Measurements from ENCODE around the gene SNHG17.
"Not testable (repeated sequence)": the region's sequence is repeated elsewhere in the genome, so short reads cannot be mapped to it uniquely, and the experiment has no call there.

Gene SNHG17

GRCh38 chr20:38434770-38435554, at the start of gene SNHG17:
Gene SNHG17, minus strand, starts transcription at chr20:38435328.
- DNase-seq (ENCODE audit: low read depth), result peak; percentile 84

- DNase-seq (ENCODE audit: low read depth), result no peak
Observed at GRCh38 chr20:38479596-38479995, 44.5 kb upstream of the SNHG17 start.

GRCh38 chr20:38477747-38478146, 42.6 kb upstream of the SNHG17 start:
- no peak for DNase-seq (ENCODE audit: low read depth)

GRCh38 chr20:38473367-38473795, 38.3 kb upstream of the SNHG17 start:
- no peak for DNase-seq (ENCODE audit: low read depth)

- DNase-seq (ENCODE audit: low read depth), result peak; percentile 98
Observed at GRCh38 chr20:38472513-38473366, 37.6 kb upstream of the SNHG17 start, which contains the start of gene RALGAPB. Gene RALGAPB, plus strand, starts transcription at chr20:38472843. Its CDS starts 15,590 bp downstream, at chr20:38488433.

- DNase-seq (ENCODE audit: low read depth), result no peak
Observed at GRCh38 chr20:38471987-38472512, 36.9 kb upstream of the SNHG17 start.

- DNase-seq (ENCODE audit: low read depth), result no peak
Observed at GRCh38 chr20:38471245-38471644, 36.1 kb upstream of the SNHG17 start.

GRCh38 chr20:38466983-38467382, 31.9 kb upstream of the SNHG17 start:
- DNase-seq (ENCODE audit: low read depth), result no peak

- no peak for DNase-seq (ENCODE audit: low read depth)
Observed at GRCh38 chr20:38466171-38466570, 31.0 kb upstream of the SNHG17 start.

- DNase-seq (ENCODE audit: low read depth), result not testable (repeated sequence)
Observed at GRCh38 chr20:38461569-38461968, 26.4 kb upstream of the SNHG17 start.

- not testable (repeated sequence) for DNase-seq (ENCODE audit: low read depth)
Observed at GRCh38 chr20:38461167-38461566, 26.0 kb upstream of the SNHG17 start.

- DNase-seq (ENCODE audit: low read depth), result not testable (repeated sequence)
Observed at GRCh38 chr20:38460631-38461030, 25.5 kb upstream of the SNHG17 start.

- no peak for DNase-seq (ENCODE audit: low read depth)
Observed at GRCh38 chr20:38460040-38460623, 25.0 kb upstream of the SNHG17 start.

- no peak for DNase-seq (ENCODE audit: low read depth)
Observed at GRCh38 chr20:38458314-38458713, 23.2 kb upstream of the SNHG17 start.

GRCh38 chr20:38454556-38455473, 19.7 kb upstream of the SNHG17 start:
- no peak for DNase-seq (ENCODE audit: low read depth)

- no peak for DNase-seq (ENCODE audit: low read depth)
Observed at GRCh38 chr20:38453941-38454340, 18.8 kb upstream of the SNHG17 start.

GRCh38 chr20:38452880-38453624, 17.9 kb upstream of the SNHG17 start:
- no peak for DNase-seq (ENCODE audit: low read depth)

- DNase-seq (ENCODE audit: low read depth), result no peak
Observed at GRCh38 chr20:38450412-38450975, 15.4 kb upstream of the SNHG17 start.

GRCh38 chr20:38449046-38449445, 13.9 kb upstream of the SNHG17 start:
- no peak for DNase-seq (ENCODE audit: low read depth)

Data from activated T-helper 9 cell treated with anti-CD3 and anti-CD28 coated beads, Interleukin-2, amount 50 U/mL, for 16 hours (primary cell).